Kidney epithelial cell (primary cell): Measurements from ENCODE around the gene NUDT9. TPM values are rescaled to one million over a fixed set of nuclear protein-coding genes. Genes with fewer than 3 reads are reported as not detected.
A peak's percentile ranks its signal among the peaks of the same experiment; 100 is the strongest.
"Not testable (repeated sequence)": the region's sequence is repeated elsewhere in the genome, so short reads cannot be mapped to it uniquely, and the experiment has no call there.

ENCODE experiments used
- DNase-seq: peaks from one replicate; pipeline ENCODE4 v3.0.0-alpha.2; 2010; ENCODE audit warnings: low read depth
- H3K27me3 ChIP-seq: 2 replicates; pipeline ENCODE4 v1.6.0; 2011; ENCODE audit warnings: low read length; ENCODE audit not compliant: control insufficient read depth, insufficient read depth
- H3K36me3 ChIP-seq: 2 replicates; pipeline ENCODE4 v1.5.1; 2011; ENCODE audit warnings: low read length; ENCODE audit not compliant: control insufficient read depth, insufficient read depth
- H3K4me3 ChIP-seq: 2 replicates; pipeline ENCODE4 v1.5.1; 2011; ENCODE audit warnings: low read depth, mild to moderate bottlenecking, control low read depth, low read length
- CTCF ChIP-seq: IDR thresholded peaks from 2 replicates; pipeline ENCODE4 v1.5.1; 2011; ENCODE audit warnings: mild to moderate bottlenecking, moderate library complexity, low read length, control low read depth, inconsistent platforms; ENCODE audit not compliant: insufficient read depth, poor library complexity, severe bottlenecking
- total RNA-seq: library from RNA; depleted of rRNA; stranded (reverse); fragments of >200 nt; gene quantifications from 2 replicates; pipeline ENCODE4 v1.2.3, GENCODE V29; 2015

Gene NUDT9
- total RNA-seq = 22.3 and 26.6 TPM in 2 replicates

- peak; percentile 93 for DNase-seq
- no peaks in the 10 kb centered on the region for H3K36me3 ChIP-seq
- peak within 1 kb of the TSS; percentile 69 for H3K4me3 ChIP-seq
- no peaks in the 10 kb centered on the region for H3K27me3 ChIP-seq
- TF ChIP-seq CTCF = no peak
Measured at GRCh38 chr4:87422104-87423052, at the start of gene NUDT9. TSS of gene NUDT9 (plus strand) at chr4:87422573. CDS start at chr4:87422906, 333 bp downstream.

- H3K27me3 ChIP-seq = no peaks in the 10 kb centered on the region
- H3K36me3 ChIP-seq = no peaks in the 10 kb centered on the region
- no peak overlapping the region for H3K4me3 ChIP-seq
- peak; percentile 60 for TF ChIP-seq CTCF
- peak; percentile 25 for DNase-seq
Measured at GRCh38 chr4:87375719-87376291, 46.6 kb upstream of the NUDT9 start.

DNA sequence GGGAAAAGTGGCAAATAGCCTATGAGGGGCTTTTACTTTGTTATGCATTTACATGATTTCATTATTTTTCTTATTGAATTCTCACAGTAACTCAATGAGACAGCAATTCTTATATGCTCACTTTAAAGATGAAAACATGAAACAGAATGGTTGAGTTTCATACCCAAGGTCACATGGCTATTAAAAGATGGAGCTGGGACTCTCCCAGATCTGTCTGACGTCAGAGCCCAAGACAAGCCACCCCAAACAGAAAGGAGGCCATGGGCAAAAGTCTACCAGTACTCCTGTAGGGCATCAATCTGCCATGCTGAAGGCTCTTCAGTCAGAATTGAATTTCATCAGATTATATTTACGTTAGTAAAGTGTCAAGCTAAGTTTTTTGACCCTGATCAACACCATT lies 44.6 kb upstream of the NUDT9 start:
- Histone ChIP-seq H3K27me3 (no peaks in the 10 kb centered on the region), H3K4me3 (no peak overlapping the region), H3K36me3 (no peaks in the 10 kb centered on the region)
- TF ChIP-seq CTCF = no peak
- DNase-seq = no peak

DNA sequence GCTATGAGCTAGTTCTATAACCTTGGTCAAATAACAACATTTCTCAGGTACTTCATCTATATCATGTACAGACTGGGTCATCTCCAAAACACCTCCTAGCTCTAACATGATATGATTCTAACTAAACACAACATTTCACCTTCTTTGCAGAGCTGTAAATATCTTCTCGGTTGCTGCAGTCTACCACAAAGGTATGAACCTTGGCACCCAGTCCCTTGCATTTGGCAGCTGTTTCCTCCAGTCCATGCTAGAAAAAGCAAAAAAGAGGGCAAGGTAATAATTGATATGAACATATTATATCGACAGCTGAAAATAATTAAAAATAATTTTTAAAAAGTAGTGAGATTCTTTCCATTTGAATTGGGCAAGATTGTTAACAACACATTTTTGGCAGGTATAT lies 40.3 kb upstream of the NUDT9 start:
- no peak for TF ChIP-seq CTCF
- DNase-seq = no peak
- Histone ChIP-seq H3K36me3 (no peaks in the 10 kb centered on the region), H3K27me3 (no peaks in the 10 kb centered on the region), H3K4me3 (no peak overlapping the region)

DNA sequence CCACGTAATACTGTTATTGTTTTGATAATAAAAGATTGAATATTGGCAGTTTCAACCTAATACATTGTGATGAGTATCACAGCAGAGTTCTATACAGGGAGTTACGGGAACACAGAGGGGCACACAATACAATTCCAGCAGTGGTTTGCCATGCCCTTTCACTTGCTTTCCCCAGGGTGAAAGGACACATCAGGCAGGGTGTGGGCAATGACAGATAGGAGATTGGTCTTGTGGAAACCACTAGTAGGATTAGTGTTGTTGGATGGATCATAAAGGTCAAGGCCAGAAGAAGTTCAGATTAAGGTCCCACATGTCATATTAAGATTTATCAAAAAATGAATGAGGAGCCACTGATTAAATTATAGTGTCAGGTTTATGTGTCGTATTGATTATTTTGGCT lies 39.4 kb upstream of the NUDT9 start:
- DNase-seq = no peak
- no peaks in the 10 kb centered on the region for H3K27me3 ChIP-seq
- no peak for TF ChIP-seq CTCF
- no peaks in the 10 kb centered on the region for H3K36me3 ChIP-seq
- H3K4me3 ChIP-seq = no peak overlapping the region

DNA sequence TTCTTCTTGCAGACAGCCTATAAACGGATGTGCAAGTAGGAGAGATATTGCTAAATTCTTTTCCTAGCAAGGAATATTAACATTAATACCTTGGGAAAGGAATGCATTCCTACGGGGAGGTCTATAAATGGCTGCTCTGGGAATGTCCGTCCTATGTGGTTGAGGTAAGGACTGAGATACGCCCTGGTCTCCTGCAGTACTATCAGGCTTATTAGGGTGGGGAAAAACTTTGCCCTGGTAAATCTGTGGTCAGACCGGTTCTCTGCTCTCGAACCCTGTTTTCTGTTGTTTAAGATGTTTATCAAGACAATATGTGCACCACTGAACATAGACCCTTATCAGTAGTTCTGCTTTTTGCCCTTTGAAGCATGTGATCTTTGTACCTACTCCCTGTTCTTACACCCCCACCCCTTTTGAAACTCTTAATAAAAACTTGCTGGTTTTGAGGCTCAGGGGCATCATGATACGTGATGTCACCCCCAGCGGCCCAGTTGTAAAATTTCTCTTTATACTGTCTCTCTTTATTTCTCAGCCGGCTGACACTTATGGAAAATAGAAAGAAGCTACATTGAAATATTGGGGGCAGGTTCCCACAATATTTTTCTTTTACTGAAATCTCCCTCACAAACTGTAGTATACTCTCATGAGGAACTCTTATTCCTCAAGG lies 37.8 kb upstream of the NUDT9 start:
- not testable (repeated sequence) for DNase-seq, H3K36me3 ChIP-seq, H3K4me3 ChIP-seq, H3K27me3 ChIP-seq
